Nucleus accumbens (tissue), 56 donors: ENCODE measurements around the gene COL27A1.

Experiments used
- DNase-seq, 56 donors: peaks; one replicate each; lab custom pipeline; 2025; lab: John Stamatoyannopoulos, UW

The COL27A1 gene

DNA sequence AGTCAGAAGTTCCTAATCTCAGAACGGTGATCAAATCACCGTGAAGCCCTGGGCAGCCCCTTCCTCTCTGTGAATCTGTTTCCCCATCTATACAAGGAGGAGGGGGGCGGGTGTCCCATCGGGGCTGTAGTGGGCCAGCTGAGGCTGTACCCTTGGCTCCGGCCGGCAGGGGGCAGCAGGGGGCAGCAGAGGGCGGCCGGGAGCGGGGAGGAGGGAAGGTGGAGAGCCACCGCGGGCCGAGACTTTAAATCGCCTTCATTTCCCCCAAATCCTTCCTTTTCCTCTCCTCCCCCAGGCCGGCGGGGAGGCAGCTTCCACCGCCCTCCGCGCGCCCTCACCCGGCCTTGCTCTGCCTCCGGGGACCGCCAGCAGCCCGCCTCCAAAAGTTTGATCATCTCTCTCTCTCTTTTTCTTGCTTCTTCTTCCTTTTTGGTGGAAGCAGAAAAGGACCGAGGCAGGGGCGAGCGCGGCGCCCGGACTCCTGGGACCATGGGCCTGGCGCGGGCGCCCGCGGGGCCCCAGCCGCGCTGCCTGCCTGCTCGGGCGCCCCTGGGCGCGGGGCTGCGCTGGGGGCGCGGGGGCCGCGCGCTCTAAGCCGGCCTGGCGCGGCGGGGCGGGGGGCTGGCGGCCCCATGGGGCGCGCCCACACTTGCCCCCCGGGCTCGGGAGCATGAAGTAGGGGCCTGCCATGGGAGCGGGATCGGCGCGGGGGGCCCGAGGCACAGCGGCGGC, at the start of gene COL27A1:
COL27A1 (plus strand) TSS at position 275 of the 732 bp plus-strand sequence; CDS start at position 689, 414 bp downstream.
- peak in 50 of 56 donors; percentile 12 to 86 (median 47) for DNase-seq

DNA sequence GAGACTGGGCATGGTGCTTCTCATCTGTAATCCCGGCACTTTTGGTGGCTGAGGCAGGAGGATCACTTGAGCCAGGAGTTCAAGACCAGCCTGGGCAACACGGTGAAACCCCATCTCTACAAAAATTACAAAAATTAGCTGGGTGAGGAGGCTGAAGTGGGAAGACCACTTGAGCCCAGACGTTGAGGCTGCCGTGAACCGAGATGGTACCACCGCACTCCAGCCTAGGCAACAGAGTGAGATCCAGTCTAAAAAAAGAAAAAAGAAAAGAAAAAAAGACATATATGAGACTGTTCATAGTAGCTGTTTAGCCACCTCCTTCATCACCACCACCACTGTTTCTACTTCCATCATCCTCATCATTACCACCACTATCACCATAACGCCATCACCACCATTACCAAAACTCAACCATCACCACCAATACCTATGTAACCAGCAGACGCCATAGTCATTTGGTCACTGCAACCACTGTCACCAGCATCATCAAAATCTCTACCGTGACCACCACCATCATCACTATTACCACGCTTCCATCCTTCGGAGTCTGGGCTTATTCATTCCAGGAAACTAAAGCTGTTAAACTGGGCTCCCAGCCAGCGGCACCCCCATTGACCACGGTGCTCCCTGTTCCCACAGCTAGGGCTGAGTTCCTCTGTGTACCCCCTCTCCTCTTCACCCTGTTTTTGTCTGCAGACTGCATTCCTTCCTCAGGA, 47.9 kb upstream of the COL27A1 start:
- DNase-seq: no peak

DNA sequence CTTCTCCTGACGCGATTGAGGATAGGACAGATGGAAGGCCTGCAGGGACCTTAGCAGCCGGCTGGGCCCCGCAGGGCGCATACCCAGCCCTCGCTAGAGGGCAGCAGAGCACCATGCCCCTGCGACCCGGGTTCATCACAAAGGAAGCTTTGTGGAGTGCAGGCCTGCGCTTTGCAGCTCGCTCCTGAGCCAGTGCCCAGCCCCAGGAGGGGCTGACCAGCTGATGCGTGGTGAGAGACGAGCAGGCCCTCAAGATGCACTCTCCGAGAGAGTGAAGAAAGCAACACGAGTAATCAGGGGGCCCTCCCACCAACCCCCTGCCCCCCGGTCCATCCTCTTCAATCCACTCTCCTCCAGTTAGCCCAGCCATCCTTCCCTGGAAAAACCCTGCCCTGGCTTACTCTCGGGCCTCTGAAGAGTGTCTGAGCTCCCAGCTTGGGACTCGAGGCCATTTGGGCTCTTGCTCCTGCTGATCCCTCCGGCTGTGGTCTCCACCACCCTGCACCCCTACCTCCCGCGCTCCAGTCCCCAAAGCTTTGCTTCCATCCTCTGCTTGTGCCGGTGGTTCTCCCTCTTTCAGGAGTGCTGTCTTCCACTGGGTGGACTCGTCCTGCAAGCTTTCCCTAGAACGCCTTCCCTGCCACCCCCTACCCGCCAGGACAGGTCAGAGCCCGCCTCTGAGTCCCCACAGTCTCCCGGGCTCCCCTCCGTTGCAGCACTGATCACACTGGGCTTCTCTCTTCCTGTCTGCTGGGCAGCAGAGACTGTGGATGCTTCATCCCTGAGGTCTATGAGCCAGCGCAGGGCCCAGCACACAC, 47.1 kb upstream of the COL27A1 start:
- peak in 52 of 56 donors; percentile 16 to 88 (median 67) for DNase-seq

DNA sequence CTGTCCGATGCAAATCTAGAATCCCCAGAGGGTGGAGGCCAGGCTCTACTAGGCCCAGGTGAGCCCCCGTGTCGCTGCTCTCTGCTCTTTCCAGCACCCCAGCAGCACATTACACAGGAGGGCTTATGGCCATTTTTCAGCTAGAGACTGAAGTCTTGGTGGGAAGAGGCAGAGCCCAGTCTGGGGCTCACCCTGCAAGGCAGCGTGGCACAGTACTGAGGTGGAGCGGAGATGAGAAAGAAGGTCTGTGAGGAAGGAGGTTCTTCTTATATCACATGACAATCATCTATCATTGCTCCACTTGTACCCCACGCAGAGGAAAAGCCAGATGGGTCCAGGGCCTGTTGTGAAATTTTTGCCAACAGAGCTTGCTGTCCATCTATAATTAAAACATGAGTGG, 46.2 kb upstream of the COL27A1 start:
- no peak for DNase-seq

- no peak for DNase-seq
These were observed 45.2 kb upstream of the COL27A1 start for GRCh38 chr9:114110180-114110579.

DNA sequence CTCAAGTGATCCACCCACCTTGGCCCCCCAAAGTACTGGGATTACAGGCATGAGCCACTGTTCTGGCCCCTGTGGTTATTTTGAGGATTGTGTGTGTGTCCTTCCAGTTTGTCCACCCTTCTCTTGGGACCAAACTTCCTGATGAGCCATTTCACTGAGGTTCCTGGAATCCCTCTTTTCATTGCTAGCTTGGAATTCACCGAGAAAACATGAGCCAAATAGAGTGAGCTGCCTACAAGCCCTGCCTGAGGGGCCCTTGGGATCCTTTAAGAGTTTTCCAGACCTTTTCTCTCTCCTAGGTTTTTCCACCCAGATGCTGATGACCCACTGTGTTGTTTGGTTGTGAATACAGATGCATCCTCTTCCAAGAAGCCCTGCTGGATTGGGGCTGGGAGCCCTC, 43.0 kb upstream of the COL27A1 start:
- no peak for DNase-seq

- peak in 3 of 56 donors; percentile 17 to 27 (median 26) for DNase-seq
These were observed 42.4 kb upstream of the COL27A1 start for GRCh38 chr9:114112778-114113584.

- no peak for DNase-seq
These were observed 41.0 kb upstream of the COL27A1 start for GRCh38 chr9:114114364-114114763.

- no peak for DNase-seq
These were observed 39.6 kb upstream of the COL27A1 start for GRCh38 chr9:114115654-114116125.

DNA sequence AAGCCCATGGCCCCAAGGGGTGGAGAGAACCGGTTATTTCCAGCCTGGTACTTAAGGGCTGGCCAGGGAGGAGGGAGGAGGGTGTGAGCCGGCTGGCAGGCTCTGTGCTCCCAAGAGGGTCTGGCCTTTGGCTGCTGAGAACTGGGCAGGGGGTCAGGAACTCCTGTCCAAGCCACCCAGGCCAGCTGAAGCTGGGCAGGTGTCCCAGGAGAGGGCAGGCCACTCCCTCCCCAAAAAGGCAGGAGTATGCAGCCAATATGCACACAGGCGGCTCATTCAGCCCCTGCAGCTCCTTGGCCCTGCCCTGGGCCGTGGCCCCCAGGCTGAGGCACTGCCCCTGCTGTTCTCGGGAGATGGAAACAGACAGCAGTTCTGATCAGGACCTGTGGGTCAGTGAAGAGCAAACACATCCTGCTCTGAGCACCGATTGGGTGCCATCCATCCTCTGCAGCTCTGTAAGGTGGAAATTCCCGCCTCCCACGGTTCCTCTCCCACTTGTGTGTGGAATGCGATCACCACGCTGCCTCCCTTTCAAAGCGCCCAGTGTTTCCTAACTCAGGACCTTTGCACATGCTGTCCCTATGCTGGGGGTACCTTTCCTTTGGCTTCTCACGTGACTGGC, 39.1 kb upstream of the COL27A1 start:
- peak in 8 of 56 donors; percentile 7 to 54 (median 32) for DNase-seq

- peak in 1 of 56 donors; percentile 4 for DNase-seq
These were observed 37.7 kb upstream of the COL27A1 start for GRCh38 chr9:114117614-114117995.

DNA sequence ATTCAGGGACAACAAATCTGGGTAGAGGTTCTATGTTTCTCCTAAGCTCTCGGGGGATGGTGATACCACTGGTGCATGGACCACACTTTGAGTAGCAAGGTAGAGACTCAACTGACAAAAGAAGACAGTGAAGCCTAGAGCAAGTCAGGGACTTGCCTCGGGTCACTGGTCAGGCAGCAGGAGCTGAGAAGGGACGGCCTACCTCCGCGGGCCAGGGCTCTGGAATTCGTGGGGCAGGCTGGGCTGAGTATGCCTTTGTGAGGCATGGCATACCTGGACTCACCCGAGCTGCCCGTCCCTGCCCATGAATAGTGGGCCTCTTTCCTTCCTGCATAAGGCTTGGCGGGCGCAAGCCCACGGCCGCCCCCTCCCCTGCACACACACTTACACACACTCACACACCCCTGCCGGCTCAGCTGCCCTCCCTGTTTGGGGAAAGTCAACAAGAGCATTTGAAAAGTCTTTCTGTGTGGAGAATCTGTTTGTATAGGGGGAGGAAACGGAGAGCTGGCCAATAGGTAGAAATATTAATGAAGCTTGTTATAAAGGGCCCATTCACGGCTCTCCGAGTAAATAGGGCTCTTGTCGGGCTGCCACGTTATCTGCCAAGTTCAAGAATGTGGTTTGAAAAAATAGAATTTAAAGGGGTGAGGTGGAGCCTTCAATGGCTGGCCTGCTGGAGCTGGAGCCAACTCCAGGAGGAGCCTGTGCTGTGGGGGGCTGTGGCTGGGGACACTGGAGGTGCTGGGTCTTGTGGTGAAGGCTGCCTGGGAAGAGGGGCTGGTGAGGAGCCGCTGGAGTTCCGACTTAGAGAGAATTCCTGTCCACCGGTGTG, 37.1 kb upstream of the COL27A1 start:
- DNase-seq: peak in 14 of 56 donors; percentile 22 to 54 (median 34)

GRCh38 chr9:114119242-114120191, 35.8 kb upstream of the COL27A1 start:
- DNase-seq: no peak

- DNase-seq: no peak
These were observed 34.9 kb upstream of the COL27A1 start for GRCh38 chr9:114120192-114121014.

DNA sequence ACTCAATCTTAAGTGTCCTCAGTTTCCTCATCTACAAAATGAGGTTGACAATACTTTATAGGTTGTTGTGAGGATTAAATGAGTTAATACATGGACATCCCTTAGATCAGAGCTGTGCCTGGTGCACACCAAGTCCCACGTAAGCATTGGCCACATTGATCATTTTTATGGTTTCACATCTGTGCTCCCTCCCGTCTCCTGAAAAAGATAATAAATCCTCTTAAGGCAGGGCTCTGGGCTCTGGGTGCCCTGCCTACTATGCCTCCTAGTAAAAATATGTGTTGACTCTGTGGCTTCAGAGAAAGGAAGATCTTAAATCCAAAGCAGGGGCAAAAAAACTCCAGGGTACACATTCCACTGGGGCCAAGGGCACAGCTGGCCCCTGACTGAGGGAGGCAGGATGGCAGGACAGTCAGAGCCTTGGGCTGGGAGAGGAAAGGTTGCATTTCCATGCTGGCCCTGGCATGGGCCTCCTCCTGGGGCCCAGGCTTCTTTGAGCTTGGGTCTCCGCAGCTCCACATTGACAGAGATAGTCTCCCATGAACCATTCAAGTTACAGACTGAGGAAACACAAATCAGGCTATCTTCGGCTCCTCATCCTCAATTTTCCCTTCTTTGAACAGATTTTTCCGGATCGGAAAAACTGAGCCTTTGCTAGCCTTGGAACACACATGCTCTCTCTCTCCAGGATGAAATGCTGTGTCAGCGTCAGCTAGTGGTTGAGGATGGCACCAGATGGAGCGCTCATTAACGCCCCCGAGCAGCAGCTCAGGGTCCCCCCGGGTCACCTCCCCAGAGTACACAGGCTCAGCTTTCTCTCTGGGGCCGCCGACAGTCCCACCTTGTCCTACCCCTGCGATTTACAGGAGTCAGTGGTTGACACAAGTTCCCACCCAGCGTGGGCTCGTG, 33.9 kb upstream of the COL27A1 start:
- no peak for DNase-seq
